NCI-H187 treated with DMSO at 0.1 percent for 48 hours (cell line): ENCODE results near the gene RYR1.
"Not testable (repeated sequence)": the region's sequence is repeated elsewhere in the genome, so short reads cannot be mapped to it uniquely, and the experiment has no call there.

Source experiments
- DNase-seq: peaks from one replicate; lab custom pipeline; 2025; lab: John Stamatoyannopoulos, UW

RYR1 gene

DNA sequence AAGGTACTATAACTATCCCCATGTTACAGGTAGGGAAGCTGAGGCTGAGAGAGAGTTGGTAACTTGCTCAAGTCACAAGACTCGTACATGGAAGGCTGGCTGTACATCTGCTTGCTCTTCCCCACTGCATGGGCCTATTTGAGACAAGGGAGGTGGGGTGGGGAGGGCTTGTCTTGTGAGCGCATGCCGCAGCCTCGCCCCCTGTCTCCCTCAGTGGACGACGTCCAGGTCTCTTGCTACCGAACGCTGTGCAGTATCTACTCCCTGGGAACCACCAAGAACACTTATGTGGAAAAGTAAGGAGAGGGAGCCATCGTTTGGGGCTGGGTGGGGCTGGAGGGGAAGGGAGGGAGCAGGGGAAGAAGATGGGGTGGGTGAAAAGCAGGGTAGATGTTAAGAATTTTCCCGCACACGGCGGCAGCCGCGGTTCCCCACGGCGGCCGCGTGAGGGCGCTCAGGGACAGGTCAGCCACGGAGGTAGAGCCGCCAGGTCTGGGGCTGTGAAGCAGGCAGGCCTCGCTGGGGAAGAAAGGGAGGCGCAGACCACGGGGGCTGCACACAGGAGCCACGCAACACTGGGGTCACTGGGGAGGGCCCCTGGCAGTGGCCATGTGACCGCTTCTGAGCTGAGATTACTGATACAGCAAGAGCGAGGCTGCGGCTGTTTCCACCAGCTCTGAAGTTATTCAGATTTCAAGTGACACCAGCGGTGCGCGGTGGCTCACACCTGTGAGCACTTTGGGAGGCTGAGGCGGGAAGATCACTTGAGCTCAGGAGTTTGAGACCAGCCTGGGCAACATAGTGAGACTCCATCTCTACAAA, 81.5 kb downstream of the RYR1 start:
- DNase-seq = no peak

DNA sequence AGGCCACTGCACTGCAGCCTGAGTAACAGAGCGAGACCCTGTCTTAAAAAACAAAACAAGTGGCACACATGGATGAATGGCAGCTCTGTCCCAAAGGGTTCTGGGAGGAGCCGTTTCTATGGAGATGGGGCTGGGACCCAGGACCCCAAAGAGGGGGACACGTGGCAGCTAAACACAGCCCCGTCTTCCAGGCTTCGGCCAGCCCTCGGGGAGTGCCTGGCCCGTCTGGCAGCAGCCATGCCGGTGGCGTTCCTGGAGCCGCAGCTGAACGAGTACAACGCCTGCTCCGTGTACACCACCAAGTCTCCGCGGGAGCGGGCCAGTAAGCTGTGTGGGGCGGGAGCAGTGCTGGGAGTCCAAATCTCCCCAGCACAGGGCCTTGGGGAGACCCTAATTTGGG, 82.4 kb downstream of the RYR1 start:
- DNase-seq = no peak

DNA sequence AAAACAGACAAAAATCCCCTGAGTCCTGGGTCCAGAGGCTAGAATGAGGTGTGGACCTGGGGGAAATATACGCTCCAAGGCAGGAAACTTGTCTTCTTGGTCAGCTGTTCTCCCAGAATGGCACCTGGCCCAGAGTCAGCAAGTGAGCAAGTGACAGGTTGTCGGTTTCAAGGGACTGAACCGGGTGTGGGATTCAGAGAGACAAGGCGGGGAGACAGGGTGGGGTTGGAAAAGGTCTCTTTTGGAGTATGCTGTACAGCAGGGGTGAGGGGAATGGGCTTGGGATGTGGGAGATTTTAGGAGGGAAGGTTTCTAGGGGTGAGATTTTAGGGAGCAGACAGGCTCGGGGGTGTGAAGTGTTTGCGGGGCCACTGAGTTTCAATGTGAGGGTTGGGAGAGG, 83.3 kb downstream of the RYR1 start:
- no peak for DNase-seq

DNA sequence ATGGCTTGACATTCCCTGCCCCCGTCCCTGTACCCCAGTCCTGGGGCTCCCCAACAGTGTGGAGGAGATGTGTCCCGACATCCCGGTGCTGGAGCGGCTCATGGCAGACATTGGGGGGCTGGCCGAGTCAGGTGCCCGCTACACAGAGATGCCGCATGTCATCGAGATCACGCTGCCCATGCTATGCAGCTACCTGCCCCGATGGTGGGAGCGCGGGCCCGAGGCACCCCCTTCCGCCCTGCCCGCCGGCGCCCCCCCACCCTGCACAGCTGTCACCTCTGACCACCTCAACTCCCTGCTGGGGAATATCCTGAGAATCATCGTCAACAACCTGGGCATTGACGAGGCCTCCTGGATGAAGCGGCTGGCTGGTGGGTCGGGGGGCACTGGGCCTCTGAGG, 83.8 kb downstream of the RYR1 start:
- no peak for DNase-seq

DNA sequence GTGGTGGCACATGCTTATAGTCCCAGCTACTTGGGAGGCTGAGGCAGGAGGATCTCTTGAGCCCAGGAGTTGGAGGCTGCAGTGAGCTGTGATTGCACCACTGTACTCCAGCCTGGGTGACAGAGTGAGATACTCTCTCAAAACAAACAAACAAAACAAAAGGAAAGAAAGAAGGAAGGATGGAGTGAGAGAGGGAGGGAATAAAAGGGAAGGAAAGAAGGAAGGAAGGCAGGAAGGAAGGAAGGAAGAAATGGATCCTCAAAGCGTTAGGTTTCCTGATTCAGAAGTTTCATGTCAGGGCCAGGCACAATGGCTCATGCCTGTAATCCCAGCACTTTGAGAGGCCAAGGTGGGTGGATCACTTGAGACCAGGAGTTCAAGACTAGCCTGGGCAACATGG, 84.5 kb downstream of the RYR1 start:
- not testable (repeated sequence) for DNase-seq

DNA sequence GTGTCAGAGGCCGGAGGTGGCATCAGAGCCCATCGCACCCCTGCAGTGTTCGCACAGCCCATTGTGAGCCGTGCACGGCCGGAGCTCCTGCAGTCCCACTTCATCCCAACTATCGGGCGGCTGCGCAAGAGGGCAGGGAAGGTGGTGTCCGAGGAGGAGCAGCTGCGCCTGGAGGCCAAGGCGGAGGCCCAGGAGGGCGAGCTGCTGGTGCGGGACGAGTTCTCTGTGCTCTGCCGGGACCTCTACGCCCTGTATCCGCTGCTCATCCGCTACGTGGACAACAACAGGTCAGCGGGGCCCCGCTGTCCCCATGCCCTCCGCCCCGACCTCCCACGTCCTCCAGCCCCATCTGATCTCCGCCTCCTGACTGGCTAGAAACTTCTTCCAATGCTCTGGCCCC, 85.7 kb downstream of the RYR1 start:
- DNase-seq = no peak

DNA sequence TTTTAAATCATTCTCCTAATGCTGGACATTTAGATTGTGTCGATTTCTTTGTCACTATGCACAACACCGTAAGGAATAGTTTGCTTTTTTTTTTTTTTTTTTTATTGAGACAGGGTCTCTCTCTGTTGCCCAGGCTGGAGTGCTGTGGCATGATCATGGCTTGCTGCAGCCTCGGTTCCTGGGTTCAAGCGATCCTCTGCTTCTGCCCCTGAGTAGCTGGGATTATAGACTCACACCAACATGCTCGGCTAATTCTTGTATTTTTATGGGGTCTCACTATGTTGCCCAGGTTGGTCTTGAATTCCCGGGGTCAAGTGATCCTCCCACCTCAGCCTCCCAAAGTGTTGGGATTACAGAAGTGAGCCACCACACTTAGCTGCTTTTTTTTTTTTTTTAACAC, 86.5 kb downstream of the RYR1 start:
- DNase-seq = no peak

DNA sequence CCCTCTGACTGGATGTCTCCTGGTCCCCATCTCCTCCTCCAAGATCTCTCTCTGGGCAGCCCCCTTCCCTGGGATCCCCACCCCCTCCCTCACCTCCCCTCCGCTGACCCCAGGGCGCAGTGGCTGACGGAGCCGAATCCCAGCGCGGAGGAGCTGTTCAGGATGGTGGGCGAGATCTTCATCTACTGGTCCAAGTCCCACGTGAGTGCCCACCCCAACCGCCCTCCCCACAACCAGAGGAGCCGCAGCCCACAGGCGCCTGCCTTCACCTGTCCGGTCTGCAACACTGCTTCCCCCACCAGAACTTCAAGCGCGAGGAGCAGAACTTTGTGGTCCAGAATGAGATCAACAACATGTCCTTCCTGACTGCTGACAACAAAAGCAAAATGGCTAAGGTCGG, 89.4 kb downstream of the RYR1 start:
- no peak for DNase-seq

DNA sequence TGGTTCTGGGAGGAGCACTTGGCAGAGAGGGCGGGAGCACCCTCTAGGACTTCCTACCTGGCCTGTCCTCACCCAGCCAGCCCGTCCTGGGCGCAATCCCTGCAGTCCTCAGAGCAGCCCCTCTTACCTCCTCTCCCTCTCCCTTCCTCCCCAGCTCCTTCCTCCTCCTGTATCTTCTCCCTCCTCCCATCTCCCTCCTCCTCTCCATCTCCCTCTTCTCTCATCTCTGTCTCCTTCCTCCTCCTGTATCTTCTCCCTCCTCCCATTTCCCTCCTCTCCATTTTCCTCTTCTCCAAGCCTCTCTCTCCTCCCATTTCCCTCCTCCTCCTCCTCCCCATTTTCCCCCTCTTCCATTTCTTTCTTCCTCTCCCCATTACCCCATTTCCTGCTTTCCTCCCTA, 89.8 kb downstream of the RYR1 start:
- no peak for DNase-seq

DNA sequence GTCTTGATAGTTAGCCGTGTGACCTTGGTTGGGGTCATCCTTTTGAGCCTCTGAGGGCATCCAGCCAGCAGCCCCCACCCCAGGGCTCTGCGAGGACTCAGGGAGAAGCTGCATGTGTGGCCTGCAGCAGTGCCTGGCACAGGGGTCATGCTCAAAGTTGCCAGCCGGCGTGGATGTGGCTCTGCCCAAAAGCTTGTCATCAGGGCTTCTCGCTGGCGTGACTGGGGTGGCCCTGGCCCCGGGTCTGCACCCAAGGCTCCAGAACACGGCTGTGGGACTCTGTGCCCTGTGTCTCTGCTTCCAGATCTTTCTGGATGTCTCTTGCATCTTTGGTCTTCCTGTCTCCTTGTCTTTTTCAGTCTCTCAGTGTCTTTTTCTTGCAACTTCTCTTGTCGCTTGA, 90.9 kb downstream of the RYR1 start:
- no peak for DNase-seq

DNA sequence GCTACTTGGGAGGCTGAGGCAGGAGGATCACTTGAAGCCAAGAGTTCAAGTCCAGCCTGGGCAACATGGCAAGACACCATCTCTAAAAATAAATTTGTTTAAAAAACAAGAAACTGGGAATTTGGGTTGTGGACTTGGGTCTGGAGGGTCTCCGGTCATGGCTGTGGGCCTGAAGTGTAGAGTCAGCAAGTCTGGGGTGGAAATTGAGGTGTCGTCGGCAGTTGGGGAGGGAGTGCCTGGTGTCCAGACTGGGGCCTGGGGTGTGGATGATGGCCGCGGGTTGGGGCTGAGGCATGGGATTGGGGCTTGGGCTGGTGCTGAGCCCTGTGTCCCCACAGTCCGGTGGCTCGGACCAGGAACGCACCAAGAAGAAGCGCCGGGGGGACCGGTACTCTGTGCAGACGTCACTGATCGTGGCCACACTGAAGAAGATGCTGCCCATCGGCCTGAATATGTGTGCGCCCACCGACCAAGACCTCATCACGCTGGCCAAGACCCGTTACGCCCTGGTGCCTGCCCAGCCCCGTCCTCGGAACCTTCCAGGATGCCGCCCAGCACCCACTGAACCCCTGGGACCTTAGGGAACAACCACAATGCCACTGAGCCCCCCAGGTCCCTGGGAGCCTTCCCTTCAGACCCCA, 91.6 kb downstream of the RYR1 start:
- DNase-seq = no peak

DNA sequence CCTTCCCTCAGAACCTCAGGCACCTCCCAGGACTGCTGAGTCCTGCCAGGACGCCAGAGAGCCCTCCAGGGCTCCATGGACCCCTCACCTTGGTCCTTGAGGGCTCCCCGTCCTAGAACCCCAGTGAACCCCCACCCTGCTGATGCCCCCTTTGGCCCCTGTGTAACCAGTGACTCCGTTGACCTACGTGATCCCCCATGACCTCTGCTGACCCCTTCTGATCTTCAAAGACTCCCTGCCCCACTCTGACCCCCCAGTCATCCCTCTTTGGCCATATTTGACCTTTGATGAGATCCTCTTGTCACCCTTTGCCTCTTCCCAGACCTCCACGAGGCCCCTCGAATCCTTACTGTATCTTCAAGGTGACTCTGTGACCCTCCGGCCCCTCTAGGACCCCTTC, 92.9 kb downstream of the RYR1 start:
- DNase-seq = no peak

DNA sequence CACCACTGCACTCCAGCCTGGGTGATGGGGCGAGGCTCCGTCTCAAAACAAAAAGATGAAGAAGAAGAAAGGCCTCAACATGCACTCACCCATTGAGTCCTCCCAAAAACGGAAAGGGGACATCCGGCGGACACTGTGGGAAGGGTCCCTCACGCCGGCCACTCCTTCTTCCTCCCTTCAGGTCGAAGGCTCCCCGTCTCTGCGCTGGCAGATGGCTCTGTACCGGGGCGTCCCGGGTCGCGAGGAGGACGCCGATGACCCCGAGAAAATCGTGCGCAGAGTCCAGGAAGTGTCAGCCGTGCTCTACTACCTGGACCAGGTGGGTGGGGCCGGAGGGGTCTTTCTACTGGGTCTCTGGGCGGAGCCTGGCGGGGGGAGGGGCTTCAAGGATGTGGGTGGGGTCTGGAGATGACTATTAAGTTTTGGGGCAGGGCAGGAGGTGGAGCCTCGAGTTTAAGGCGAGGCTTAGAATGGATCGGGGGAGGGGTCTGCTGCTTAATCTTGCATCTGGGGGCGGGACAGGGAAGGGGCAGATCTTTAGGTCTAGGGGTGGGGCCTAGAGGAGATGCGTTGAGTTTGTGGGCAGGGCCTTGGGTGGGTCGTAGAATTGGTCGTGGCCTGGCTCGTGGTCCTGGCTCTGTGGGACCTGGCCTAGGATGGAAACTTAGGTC, 94.1 kb downstream of the RYR1 start:
- DNase-seq = no peak

DNA sequence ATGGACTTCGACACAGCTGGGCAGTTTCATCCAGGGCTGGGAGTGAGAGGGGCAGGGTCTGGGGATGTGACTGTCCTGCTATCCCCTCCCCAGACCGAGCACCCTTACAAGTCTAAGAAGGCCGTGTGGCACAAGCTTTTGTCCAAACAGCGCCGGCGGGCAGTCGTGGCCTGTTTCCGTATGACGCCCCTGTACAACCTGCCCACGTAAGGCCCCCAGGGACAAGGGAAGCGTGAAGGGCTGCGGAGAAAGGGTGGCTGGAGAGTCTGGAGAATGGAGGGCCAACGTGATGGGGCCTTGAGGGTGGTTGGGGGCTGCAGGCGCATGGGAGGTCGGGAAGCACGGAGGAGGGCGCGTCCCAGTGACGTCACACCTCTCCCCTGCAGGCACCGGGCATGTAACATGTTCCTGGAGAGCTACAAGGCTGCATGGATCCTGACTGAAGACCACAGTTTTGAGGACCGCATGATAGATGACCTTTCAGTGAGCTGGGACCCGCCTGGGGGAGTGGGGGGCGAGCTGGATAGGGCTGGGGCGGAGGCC, 94.8 kb downstream of the RYR1 start:
- no peak for DNase-seq

DNA sequence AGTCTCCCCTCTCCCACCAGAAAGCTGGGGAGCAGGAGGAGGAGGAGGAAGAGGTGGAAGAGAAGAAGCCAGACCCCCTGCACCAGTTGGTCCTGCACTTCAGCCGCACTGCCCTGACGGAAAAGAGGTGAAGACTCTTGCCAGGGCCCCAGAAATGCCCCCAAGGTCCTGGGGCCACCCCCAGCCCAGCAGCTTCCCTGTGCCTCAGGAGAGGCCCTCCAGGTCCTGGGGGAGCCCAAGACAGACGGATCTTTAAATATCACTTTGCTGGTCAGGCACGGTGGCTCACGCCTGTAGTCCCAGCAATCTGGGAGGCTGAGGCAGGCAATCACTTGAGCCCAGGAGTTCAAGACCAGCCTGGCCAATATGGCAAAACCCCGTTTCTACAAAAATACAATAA, 95.4 kb downstream of the RYR1 start:
- no peak for DNase-seq

DNA sequence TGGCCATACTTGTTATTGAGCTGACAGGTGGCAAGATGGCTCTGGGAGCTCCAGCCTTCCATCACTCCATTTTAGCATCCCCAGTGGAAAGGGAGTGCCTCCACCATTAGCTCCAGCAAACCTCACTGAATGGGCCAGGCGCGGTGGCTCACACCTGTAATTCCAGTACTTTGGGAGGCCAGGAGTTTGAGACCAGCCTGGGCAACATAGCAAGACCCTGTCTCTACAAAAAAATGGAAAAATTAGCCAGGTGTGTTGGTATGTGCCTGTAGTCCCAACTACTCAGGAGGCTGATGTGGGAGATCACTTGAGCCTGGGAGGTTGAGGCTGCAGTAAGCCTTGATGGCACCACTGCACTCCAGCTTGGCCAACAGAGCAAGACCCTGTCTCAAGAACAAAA, 98.0 kb downstream of the RYR1 start:
- DNase-seq = no peak

DNA sequence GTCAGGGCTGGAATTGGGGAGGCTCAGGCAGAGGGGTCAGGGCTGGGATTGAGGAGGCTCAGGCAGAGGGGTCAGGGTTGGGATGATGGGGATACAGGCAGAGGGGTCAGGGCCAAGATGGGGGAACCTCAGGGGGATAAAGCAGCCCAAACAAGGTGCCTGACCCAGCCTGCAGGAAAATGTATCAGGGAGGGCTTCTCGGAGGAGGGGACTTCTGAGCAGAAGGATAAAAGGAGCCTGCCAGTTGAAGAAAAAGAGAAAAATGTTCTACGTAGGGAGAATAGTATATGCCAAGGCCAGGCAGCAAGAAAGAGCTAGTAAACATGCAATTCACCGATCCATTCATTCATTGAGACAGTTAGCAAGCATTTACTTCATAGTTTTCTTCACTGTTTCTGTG, 99.4 kb downstream of the RYR1 start:
- DNase-seq = no peak

DNA sequence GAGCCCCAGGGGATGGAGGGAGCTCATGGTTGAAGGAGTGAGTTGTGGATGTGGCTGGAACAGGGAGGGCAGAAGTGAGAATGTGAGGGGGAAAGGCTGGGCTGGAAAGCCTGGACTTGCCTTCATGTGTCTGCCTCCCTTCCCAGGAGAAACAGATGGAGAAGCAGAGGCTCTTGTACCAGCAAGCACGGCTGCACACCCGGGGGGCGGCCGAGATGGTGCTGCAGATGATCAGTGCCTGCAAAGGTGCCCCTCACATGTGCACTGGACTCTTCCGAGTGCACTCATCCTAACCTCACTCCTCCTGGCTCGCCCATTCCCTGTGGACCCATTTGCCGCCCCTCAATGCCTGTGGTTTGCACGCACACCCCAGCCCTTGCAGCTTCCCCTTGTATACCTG, 101.1 kb downstream of the RYR1 start:
- DNase-seq = no peak

DNA sequence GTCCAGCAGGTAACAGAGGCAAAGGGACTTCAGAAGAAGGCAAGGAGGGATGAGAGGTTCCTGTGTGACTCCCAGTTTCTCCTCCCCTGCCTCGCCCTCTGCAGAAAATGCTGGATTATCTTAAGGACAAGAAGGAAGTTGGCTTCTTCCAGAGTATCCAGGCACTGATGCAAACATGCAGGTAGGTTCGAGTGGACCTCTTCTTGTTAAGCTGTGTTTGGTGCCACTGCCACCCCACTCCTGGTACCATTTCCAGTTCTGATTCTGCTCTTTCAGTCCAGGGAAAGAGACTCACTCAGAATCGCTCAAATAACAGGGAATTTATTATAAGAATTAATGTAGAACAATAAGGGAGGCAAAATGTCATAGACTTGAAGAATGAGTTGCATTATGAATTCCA, 101.7 kb downstream of the RYR1 start:
- DNase-seq = no peak

DNA sequence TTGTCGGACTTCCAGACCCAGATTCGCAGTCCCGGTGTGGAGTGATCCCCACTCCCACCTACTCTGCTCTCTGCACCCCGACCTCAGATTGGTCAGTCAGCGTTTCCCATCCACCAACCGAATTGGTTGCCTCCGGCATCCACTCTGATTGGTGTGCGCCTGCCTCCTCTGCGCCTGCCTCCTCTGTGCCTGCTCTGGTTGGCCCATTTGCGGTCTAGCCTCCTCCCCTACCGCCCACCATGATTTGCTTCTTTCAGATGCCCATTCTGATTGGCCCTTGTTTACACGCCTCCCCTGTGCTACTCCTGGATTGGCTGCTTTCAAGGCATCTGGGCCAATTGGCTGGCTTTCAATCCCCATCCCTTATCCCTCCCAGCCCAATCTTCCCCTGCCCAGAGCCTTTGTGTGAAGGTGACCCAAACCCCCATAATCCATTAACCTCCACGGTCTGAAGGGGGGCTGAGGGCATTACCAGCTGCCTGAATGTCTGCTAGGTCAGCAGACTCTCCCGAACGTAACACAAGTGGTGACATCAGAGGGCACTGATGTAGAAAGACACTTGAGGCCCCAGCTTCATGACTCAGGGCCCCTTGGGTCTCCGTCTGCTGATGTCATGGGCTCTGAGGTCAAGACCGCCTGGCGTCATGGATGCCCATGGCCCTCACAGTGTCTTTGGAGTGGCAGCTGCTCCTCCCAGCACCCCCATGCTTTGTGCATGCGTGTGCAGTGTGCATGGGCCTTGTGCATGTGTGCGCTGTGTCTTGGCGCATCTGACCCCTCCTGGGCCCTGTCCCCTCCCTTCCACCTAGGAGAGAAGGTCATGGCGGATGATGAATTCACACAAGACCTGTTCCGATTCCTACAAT, 103.8 kb downstream of the RYR1 start:
- no peak for DNase-seq

DNA sequence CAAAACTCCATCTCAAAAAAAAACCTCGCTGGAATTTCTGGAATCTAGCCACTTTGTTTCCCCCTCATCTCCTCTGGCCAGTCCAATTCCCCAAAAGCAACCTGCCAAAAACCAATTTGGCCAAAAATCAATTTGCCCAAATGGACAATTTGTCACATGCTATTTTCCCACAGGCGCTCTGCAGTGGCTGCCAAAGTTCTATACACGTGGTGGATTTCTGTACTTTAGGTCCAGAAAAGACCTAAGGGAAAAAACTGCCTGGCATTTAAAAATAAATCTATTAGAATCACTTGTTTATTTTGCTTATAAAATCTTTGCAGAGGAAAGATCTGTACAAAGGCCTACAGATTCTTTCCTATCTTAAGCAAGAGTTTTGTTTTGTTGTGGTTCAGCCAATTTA, 104.9 kb downstream of the RYR1 start:
- no peak for DNase-seq
